HFFc6 (cell line): ENCODE measurements around the gene PDPN. TPM values are rescaled to one million over a fixed set of nuclear protein-coding genes. Genes with fewer than 3 reads are reported as not detected.

Experiments used
- DNase-seq: peaks from one replicate; pipeline ENCODE4 v3.0.0-alpha.2; 2018
- H3K27ac Mint-ChIP-seq: 2 replicates; pipeline ENCODE4 v1.8.0; 2020; ENCODE audit warnings: mild to moderate bottlenecking, mixed read lengths
- H3K27me3 Mint-ChIP-seq: 2 replicates; pipeline ENCODE4 v1.8.0; 2021; ENCODE audit warnings: mild to moderate bottlenecking, moderate library complexity, mixed read lengths; ENCODE audit not compliant: insufficient read depth
- H3K36me3 Mint-ChIP-seq: 2 replicates; pipeline ENCODE4 v1.8.0; 2021; ENCODE audit warnings: low read depth, mixed read lengths
- H3K4me1 Mint-ChIP-seq: 2 replicates; pipeline ENCODE4 v1.8.0; 2020; ENCODE audit warnings: low read depth, mixed read lengths
- H3K4me3 Mint-ChIP-seq: 2 replicates; pipeline ENCODE4 v1.8.0; 2020; ENCODE audit warnings: mild to moderate bottlenecking, moderate library complexity, mixed read lengths
- H3K9me3 Mint-ChIP-seq: 2 replicates; pipeline ENCODE4 v1.8.0; 2020; ENCODE audit warnings: mild to moderate bottlenecking, mixed read lengths
- total RNA-seq, 6 experiments: library from RNA; stranded (reverse); fragmentation: NEBNext Ultra II Directional; extraction: Animal tissue kit (Norgen Biotek cat#: 25700); gene quantifications; 2 replicates in 1 of 6; 3 replicates in 5 of 6; pipeline ENCODE4 v1.2.3, GENCODE V29; 2021
- TF ChIP-seq, protein P1 (sequence below): fragments of 200-600 bp; sonication (generic); IDR thresholded peaks from 2 replicates; pipeline ENCODE4 v1.5.0; 2021; ENCODE audit warnings: antibody characterized with exemption, mild to moderate bottlenecking

PDPN gene
- total RNA-seq, 6 experiments from 2014 or later, result not detected

GRCh38 chr1:13593511-13594131 is 10.0 kb downstream of the PDPN start:
- Mint-ChIP-seq H3K27ac (no peak overlapping the region), H3K36me3 (peaks cover 6% of the 10 kb centered on the region; the same call in 1 of the 2 replicates), H3K4me1 (no peaks in the 10 kb centered on the region), H3K27me3 (peaks cover 3% of the 10 kb centered on the region), H3K9me3 (peaks cover 70% of the 10 kb centered on the region), H3K4me3 (no peak overlapping the region)
- no peak for DNase-seq
- TF ChIP-seq, protein P1, sequence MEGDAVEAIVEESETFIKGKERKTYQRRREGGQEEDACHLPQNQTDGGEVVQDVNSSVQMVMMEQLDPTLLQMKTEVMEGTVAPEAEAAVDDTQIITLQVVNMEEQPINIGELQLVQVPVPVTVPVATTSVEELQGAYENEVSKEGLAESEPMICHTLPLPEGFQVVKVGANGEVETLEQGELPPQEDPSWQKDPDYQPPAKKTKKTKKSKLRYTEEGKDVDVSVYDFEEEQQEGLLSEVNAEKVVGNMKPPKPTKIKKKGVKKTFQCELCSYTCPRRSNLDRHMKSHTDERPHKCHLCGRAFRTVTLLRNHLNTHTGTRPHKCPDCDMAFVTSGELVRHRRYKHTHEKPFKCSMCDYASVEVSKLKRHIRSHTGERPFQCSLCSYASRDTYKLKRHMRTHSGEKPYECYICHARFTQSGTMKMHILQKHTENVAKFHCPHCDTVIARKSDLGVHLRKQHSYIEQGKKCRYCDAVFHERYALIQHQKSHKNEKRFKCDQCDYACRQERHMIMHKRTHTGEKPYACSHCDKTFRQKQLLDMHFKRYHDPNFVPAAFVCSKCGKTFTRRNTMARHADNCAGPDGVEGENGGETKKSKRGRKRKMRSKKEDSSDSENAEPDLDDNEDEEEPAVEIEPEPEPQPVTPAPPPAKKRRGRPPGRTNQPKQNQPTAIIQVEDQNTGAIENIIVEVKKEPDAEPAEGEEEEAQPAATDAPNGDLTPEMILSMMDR, result no peak

GRCh38 chr1:13595411-13595810 is 11.8 kb downstream of the PDPN start:
- H3K27me3 Mint-ChIP-seq, result peaks cover 3% of the 10 kb centered on the region
- H3K4me1 Mint-ChIP-seq, result no peaks in the 10 kb centered on the region
- H3K4me3 Mint-ChIP-seq, result no peak overlapping the region
- no peak overlapping the region for H3K27ac Mint-ChIP-seq
- DNase-seq, result no peak
- H3K36me3 Mint-ChIP-seq, result peaks cover 7% of the 10 kb centered on the region; the same call in 1 of the 2 replicates
- H3K9me3 Mint-ChIP-seq, result peaks cover 68% of the 10 kb centered on the region
- TF ChIP-seq, protein P1, result no peak

- H3K4me1 Mint-ChIP-seq, result no peaks in the 10 kb centered on the region
These were observed 13.5 kb downstream of the PDPN start for GRCh38 chr1:13597166-13597565.

DNA sequence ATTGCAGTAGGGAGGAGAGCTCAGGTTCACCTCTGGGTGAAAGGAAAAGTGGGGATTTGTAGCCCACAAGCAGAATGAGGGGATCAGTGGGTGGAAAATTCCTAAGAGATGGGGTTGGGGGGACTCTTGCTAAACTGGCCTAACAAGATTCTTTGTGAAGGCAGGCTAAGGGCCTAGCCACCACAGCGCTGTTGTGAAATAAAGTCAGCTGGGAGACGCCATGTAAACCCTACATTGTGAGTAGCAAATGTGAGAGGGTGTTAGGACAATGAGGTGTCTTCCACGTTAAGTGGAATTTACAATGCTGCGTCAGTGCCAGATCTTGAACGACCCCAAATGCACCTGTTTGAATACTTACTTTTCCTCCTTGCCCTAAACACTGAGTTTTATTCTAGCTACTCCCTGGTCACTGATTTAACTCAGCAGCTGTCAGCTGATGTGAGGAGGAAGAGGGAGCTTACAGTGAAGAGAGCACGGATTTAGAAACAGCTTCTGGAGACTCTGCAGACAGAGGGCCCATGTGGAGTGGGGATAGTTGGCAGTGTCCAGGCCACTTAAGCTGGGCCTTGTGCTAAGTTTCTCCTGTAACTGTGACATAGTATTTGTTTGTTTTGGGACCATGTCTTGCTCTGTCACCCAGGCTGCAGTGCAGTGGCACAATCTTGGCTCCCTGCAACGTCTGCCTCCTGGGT is 17.3 kb downstream of the PDPN start:
- H3K27ac Mint-ChIP-seq, result no peak overlapping the region

More at GRCh38 chr1:13597166-13597565, 13.5 kb downstream of the PDPN start:
- H3K27ac Mint-ChIP-seq, result no peak overlapping the region
- H3K9me3 Mint-ChIP-seq, result peaks cover 64% of the 10 kb centered on the region
- no peak overlapping the region for H3K4me3 Mint-ChIP-seq
- TF ChIP-seq, protein P1, result no peak
- H3K27me3 Mint-ChIP-seq, result peaks cover 3% of the 10 kb centered on the region
- DNase-seq, result no peak
- peaks cover 7% of the 10 kb centered on the region; the same call in 1 of the 2 replicates for H3K36me3 Mint-ChIP-seq

DNA sequence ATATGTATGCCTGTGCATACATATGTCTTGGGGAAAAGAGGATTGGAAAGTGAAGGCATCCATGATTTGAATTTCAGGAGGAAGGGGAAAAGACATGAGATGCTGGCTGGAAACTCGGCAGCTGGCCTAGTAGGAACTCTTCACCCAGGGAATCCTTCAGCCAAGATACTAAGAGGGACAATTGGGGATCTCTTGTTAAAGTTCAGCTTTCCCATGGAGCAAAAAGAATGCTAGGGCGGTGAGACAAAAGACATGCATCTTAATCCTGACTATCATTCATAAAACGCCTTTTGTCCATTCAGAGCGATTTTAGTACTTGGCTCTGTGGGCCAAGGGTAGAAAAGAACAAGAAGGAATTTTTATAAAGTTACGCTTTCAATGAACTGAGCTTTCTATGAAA is 20.5 kb downstream of the PDPN start:
- Mint-ChIP-seq H3K9me3 (peaks cover 54% of the 10 kb centered on the region), H3K4me3 (no peak overlapping the region), H3K36me3 (no peaks in the 10 kb centered on the region), H3K27ac (no peak overlapping the region), H3K27me3 (no peaks in the 10 kb centered on the region), H3K4me1 (no peaks in the 10 kb centered on the region)
- TF ChIP-seq, protein P1, result no peak
- no peak for DNase-seq

More for the DNA sequence above, 17.3 kb downstream of the PDPN start:
- no peaks in the 10 kb centered on the region; the same call in none of the 2 replicates for H3K27me3 Mint-ChIP-seq
- H3K4me3 Mint-ChIP-seq, result no peak overlapping the region
- no peak for DNase-seq
- peaks cover 7% of the 10 kb centered on the region; the same call in 1 of the 2 replicates for H3K36me3 Mint-ChIP-seq
- H3K9me3 Mint-ChIP-seq, result peaks cover 49% of the 10 kb centered on the region
- H3K4me1 Mint-ChIP-seq, result no peaks in the 10 kb centered on the region
- TF ChIP-seq, protein P1, result no peak
